NCI-H1417 (cell line): ENCODE measurements around the gene ELFN2.
"Not testable (repeated sequence)": the region's sequence is repeated elsewhere in the genome, so short reads cannot be mapped to it uniquely, and the experiment has no call there.

Experiments used
- DNase-seq, 3 experiments: peaks; one replicate each; lab custom pipeline; 2025; lab: John Stamatoyannopoulos, UW

ELFN2 gene

DNA sequence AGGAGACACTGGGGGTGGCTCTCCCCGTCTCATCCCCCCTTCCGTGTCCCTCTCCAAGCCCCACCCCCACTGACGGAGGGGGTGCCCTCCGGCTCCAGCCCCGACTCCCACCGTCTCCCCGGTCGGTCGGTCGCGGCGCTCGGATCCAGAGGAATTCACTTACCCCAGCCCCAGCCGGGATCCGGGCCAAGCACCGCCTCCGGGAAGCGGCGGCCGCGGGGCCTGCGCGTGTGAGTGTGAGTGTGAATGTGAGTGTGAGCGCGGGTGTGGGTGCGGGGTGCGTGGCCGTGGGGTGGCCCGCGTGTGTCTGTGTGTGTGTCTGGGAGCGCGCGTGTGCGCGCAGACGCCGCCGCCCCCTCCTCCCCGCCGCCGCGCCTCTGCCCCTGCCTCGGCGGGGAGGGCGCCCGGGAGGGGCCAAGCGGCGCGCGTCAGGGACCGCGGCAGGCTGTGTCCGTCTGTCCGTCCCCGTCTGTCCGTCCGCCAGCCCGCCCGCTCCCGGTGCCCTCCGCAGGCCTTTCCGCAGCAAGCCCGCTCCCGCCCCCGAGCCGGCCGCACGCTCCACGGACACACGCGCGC, at the start of gene ELFN2:
Gene ELFN2 (minus strand): TSS at position 345 of the 576 bp plus-strand sequence. CDS start 51,945 bp downstream, outside the sequence.
- DNase-seq = no peak

GRCh38 chr22:37476389-37477329, 49.4 kb upstream of the ELFN2 start:
- DNase-seq = peak in 2 of 3 experiments; percentile 8 to 36

- no peak for DNase-seq
Observed at GRCh38 chr22:37474447-37475090, 47.3 kb upstream of the ELFN2 start.

DNA sequence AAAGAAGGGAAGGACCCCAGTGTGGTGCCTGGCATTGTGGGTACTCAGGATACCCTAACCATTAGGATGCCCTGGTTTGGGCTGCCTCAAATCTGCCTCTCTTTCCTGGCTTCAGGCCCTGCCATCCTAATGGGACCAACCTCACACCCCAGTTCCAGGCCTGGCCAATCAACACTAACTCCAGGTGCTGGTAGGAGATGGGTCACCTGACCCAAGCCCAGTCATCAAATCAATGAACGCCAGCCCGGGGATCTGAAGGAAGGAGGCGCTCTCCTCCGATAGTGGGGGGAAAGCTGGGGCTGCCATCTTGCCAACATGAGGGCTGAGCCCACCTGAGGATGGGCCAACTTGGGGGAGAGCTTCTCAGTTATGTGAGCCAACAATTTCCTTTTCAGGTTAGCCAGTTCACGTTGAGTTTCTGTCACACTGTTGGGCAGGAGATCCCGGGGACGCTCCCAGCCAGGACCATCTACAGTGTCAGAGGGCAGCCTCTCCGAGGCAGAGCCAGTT, 46.2 kb upstream of the ELFN2 start:
- DNase-seq = no peak

DNA sequence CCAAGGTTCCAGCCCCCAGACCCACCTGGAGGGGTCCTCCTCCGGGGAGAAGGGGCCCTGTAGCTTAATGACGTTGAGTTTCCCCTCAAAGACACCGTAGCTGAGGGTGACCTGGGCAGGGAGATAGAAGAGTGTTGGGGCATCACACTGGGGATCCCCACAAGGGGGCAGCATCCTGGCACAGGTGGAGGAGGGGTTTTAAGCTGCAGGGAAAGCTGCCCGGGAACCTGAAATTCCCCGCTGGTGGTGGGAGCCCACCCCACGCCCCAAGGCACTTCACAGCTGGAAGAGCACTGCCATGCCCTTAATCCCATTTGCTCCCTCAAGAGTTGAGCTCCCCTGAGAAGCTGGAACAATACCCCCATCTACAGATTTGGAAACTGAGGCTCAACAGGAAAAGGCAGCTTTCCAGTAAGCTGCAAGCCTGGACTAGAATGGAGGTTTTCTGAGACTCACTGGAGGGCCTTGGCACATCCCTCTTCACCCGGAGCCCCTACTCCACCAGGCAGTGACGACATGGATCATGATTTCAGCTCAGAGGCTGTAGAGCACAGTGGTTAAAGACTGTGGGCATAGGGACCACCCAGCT, 45.2 kb upstream of the ELFN2 start:
- DNase-seq = peak in 1 of 3 experiments; percentile 15

- DNase-seq = no peak
Observed at GRCh38 chr22:37471727-37472417, 44.6 kb upstream of the ELFN2 start.

- DNase-seq = no peak
Observed at GRCh38 chr22:37470087-37470445, 42.8 kb upstream of the ELFN2 start.

DNA sequence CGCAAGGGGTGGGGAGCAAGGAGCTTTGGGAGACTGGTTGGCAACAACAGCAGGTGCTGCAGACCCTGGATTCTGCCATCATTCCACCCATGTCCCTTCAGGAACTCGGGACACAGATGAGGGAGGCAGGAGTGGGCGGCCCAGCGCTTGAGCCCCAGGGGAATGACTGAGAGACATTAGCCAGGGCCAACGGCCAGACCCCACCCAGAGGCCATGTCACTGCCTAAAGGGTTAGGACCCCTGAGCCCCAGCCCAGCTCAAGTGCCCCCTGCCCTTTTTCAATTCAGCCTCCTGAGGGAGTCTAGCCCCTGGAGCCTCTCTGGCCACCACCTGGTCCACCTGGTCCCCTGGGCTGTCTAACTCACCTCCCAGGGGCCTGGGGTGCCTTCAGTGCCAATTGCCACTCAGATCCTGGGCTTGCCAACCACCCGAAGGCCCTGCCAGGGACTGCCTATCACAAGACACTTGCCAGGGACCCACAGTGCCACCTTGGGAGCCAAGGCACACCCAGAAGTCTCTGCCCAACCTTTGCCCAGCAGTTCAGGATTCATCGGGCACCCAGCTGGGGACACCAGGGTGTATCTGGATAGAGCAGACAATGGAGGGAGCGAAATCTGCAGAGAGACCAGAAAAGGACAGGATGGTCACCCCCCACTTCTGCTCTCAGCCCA, 42.3 kb upstream of the ELFN2 start:
- no peak for DNase-seq

DNA sequence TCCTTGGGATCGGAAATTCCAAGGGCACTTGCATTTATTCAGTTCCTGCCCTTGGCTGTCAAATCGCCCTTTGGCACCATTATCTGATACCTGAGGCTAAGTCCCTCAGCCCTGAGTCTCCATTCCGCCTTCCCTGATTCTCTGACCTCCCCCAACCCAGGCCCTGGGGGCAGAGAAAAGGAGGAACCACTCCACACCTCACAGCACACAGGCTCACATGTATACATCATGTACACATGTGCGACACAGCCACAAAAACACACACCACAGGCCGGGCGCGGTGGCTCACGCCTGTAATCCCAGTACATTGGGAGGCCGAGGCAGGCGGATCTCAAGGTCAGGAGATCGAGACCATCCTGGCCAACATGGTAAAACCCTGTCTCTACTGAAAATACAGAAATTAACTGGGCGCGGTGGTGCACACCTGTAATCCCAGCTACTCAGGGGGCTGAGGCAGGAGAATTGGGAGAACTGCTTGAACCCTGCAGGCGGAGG, 41.0 kb upstream of the ELFN2 start:
- DNase-seq = not testable (repeated sequence)

DNA sequence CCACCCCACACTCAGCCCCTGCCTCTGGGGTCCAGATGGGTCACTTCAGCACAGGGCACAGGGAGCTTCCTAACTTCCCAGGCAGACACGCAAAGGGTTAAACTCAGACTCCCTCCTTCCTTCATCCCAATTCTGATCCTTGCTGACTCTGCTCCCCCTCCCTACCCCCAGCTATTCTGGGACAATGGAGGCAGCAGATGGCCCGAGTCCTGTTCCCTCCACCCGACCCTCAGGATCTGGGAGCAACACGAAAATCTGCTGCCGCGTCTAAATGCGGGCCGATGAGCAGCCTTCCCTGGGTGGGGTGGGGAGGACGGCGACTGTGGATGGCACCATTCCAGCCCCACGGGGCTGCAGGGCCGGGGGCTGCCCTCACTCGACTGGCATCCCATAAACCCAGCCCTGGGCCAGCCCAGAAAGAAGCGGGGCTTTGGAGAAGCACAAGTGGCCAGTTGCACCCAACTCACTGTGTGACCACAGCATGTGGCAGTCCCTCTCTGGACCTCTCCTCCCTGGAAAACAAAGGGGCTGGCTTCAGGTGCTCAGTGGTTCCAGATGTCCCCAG, 40.2 kb upstream of the ELFN2 start:
- DNase-seq = no peak

- DNase-seq = no peak
Observed at GRCh38 chr22:37464181-37464580, 36.9 kb upstream of the ELFN2 start.

GRCh38 chr22:37462983-37463382, 35.7 kb upstream of the ELFN2 start:
- DNase-seq = no peak

GRCh38 chr22:37462436-37462835, 35.2 kb upstream of the ELFN2 start:
- DNase-seq = peak in 1 of 3 experiments; percentile 24

- peak in 2 of 3 experiments; percentile 17 to 24 for DNase-seq
Observed at GRCh38 chr22:37461961-37462360, 34.7 kb upstream of the ELFN2 start.

DNA sequence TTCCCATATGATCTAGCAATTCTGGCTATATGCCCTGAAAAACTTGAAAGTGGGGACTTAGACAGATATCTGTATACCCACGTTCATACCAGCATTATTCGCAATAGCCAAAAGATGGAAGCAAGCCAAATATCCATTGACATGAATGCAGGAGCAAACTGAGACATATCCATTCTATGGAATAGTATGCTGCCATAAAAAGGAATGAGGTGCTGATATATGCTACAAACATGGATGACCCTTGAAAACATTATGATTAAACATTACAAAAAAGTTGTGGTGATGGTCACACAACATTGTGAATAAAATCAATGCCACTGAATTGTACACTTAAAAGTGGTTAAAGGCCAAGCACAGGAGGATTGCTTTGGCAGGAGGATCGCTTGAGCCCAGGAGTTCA, 33.4 kb upstream of the ELFN2 start:
- DNase-seq = no peak

- no peak for DNase-seq
Observed at GRCh38 chr22:37459206-37459605, 31.9 kb upstream of the ELFN2 start.

DNA sequence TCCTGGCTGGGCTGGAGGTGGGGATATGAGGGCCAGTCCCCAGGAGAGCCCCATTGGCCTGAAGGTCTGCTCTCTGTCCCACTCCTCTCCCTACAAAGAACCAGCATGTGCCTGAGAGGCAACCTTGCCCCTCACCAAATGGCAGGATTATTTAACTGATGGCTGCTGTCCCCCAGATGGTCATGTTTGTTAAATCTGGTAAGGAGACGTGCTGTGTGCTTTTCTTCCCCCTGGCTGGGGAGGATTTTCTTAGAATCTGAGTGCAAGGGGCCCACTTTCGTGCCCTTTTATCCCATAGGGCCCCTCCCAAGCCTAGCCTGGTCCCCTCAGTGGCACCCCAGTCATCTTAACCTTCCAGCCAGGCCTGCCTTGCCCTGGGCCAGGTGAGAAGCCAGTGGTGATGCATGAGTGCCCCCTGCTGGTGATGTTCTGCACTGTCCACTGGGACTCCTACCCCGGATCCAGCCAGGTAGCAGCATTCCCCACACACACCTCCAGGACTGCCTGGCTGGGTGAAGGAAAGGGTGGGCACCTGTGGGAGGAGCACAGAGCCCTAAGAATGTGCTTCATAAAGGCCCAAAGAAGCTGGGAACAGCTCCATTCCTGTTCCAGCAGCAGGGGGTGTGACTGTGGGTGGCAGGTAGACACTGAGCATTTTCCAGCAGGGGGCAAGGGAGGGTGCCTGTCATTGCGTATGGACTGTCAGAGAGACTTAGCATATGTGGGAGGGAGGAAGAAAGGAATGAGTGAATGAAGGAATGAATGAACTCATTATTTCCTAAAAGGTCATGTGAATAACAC, 30.0 kb upstream of the ELFN2 start:
- DNase-seq = peak; percentile 30 to 68 (median 54)

- DNase-seq = no peak
Observed at GRCh38 chr22:37456346-37456745, 29.1 kb upstream of the ELFN2 start.

DNA sequence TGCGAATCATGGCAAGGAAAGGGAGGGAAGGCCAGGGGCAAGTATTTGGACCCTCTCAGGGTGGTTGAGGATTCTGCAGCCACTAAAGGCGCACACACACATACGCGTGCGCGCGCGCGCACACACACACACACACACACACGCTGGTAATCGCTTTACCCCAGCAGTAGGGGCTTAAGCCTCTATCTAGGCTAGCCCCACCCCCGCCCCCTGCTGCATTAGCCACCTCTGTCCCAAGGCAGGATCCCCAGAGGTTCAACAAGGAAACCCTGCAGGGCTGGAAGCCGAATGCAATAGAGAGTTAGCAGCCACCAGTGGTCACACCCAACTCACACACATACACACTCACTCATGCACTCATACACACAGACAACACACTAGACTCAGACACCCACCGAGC, 28.6 kb upstream of the ELFN2 start:
- no peak for DNase-seq
